AG04449 (cell line): ENCODE data around the gene DIS3L.

ENCODE experiments used
- CTCF ChIA-PET: fragments of 350-600 bp; formaldehyde crosslinking; extraction: SDS; loops from one replicate; lab custom pipeline; 2021; ENCODE audit warnings: antibody characterized with exemption; lab: Yijun Ruan, JAX
- POLR2A ChIA-PET: fragments of 400-600, 350-600 bp; formaldehyde crosslinking; extraction: SDS; loops from one replicate; lab custom pipeline; 2020; ENCODE audit warnings: antibody characterized with exemption, inconsistent platforms; lab: Yijun Ruan, JAX
- DNase-seq: peaks from one replicate; pipeline ENCODE4 v3.0.0-alpha.2; 2010; ENCODE audit warnings: low read depth, low spot score
- H3K4me3 ChIP-seq: 2 replicates; pipeline ENCODE4 v1.5.1; 2011; ENCODE audit warnings: low read depth, mild to moderate bottlenecking, control low read depth, low read length
- CTCF ChIP-seq: IDR thresholded peaks from one replicate; pipeline ENCODE4 v1.5.1; 2011; ENCODE audit warnings: mild to moderate bottlenecking, moderate library complexity, low read length, control low read depth, inconsistent platforms; ENCODE audit not compliant: insufficient read depth; ENCODE audit errors: missing control alignments

Gene DIS3L

GRCh38 chr15:66275352-66275751 lies 18.0 kb upstream of the DIS3L start:
- no peak overlapping the region for H3K4me3 ChIP-seq
- DNase-seq = no peak
- no peak for TF ChIP-seq CTCF
- ChIA-PET CTCF (interaction anchor here (0.9 kb wide), 1 partner anchor 13 kb away, joined by 3 read pairs; no protein-coding TSS in a partner anchor), POLR2A (no interaction called here)

GRCh38 chr15:66276546-66276945 lies 16.8 kb upstream of the DIS3L start:
- ChIA-PET CTCF (interaction anchor here (3.5 kb wide), 1 partner anchor 12 kb away, joined by 28 read pairs; no protein-coding TSS in a partner anchor), POLR2A (no interaction called here)
- no peak for DNase-seq
- no peak for TF ChIP-seq CTCF
- H3K4me3 ChIP-seq = no peak overlapping the region

GRCh38 chr15:66278056-66278455 lies 15.3 kb upstream of the DIS3L start:
- ChIA-PET POLR2A (no interaction called here), CTCF (interaction anchor here (3.5 kb wide), 1 partner anchor 10 kb away, joined by 28 read pairs; no protein-coding TSS in a partner anchor)
- H3K4me3 ChIP-seq = no peak overlapping the region
- TF ChIP-seq CTCF = no peak
- DNase-seq = no peak

DNA sequence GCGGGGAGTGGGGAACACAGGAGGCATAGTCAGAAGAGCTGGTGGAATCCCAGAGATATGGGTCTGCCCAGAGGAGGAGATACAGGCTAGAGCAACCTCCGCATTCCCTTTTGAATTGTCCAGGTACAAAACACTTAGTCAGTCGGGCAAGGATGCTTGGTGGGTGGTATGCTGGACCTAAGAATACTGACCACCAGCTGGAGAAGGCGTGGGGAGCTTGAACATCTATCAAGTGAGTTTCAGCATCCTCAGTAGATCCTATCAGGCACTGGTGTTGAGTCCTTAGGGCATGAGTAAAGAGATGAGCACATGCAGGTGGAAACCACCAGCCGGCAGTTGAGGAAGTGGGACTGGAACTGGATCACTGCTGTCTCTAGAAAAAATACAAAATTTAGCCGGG lies 14.7 kb upstream of the DIS3L start:
- POLR2A ChIA-PET = no interaction called here
- no peak for DNase-seq
- H3K4me3 ChIP-seq = no peak overlapping the region
- CTCF ChIA-PET = interaction anchor here (3.5 kb wide), 1 partner anchor 9 kb away, joined by 28 read pairs; no protein-coding TSS in a partner anchor
- no peak for TF ChIP-seq CTCF

DNA sequence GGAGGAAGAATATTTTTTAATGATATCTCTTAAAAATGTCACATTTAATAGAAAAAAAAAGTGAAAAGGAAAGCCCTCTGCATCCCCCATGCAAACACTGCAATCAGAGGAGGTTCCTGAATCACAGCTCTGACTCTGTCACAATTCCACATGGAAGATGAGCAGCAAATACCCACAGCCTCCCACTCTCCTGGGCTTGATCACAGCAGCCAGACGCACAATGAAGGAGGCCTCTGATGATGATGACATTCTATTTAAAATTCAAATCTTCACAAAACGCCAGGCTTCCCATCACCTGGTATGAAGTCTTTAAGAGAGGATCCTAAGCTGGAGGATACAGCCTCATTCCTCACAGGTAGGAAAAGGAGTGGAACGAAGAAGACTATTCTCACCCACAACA lies 9.1 kb upstream of the DIS3L start:
- ChIA-PET POLR2A (no interaction called here), CTCF (interaction anchor here (0.7 to 1.6 kb wide), 3 partner anchors 9 to 368 kb away, joined by 3 to 4 read pairs (median 3); partner anchors contain the start of gene DIS3L)
- TF ChIP-seq CTCF = no peak
- no peak overlapping the region for H3K4me3 ChIP-seq
- no peak for DNase-seq

GRCh38 chr15:66285533-66286280 lies 7.7 kb upstream of the DIS3L start:
- CTCF ChIA-PET = interaction anchor here (0.6 to 4.4 kb wide), 8 partner anchors 9 to 637 kb away, joined by 3 to 18 read pairs (median 4); no protein-coding TSS in a partner anchor
- no peak for TF ChIP-seq CTCF
- H3K4me3 ChIP-seq = no peak overlapping the region
- POLR2A ChIA-PET = no interaction called here
- no peak for DNase-seq
